Renal pelvis (tissue), 4 donors: Measurements from ENCODE around the gene LRGUK. TPM values are rescaled to one million over a fixed set of nuclear protein-coding genes. Genes with fewer than 3 reads are reported as not detected.

Experiments used
- DNase-seq: peaks from one replicate; pipeline ENCODE4 v3.0.0-alpha.2; 2013
- polyA plus RNA-seq, 3 donors: library from polyadenylated mRNA; unstranded; fragments of 120-200 nt; gene quantifications; one replicate each; pipeline ENCODE4 v1.2.1, GENCODE V29; 2013; ENCODE audit not compliant: insufficient read length in 3 of 3

The LRGUK gene
- polyA plus RNA-seq, 3 donors = 1.3 to 3.5 (median 2.9) TPM

DNA sequence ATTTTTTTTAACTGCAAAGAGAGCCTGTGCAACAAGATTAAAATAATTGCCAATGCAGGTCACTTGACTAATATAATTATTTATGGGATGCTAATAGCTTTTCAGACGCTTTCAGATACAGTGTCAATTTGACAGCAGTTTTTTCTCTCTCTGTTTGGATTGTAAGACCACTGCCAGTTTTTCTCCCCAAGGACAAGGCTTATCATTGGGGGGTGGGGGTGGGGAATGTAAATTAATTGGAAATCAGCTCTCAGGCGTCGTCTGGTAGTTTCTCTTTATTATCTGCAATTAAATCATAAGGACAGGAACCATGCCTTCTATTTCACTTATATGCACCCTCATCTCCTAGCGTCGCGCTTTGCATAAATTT lies 559 bp upstream of the LRGUK start:
- no peak for DNase-seq

DNA sequence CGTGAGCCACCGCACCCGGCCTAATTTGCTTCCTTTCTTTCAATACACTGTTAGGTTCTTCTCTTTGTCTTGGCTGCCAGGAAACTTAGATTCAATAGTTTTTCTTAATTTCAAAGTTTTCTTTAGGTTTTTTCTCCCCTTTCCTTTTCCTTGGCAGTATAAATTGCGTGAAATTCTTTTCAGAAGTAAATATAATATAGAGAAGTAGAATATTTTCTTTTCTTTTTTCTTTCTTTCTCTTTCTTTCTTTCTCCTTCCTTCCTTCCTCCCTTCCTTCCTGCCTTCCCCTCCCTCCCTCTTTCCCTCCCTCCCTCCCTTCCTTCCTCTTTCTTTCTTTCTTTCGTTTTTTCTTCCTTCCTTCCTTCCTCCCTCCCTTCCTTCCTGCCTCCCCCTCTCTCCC lies 1.7 kb downstream of the LRGUK start:
- no peak for DNase-seq

GRCh38 chr7:134129856-134130523 lies 2.9 kb downstream of the LRGUK start:
- no peak for DNase-seq

GRCh38 chr7:134134004-134134403 lies 6.9 kb downstream of the LRGUK start:
- no peak for DNase-seq

GRCh38 chr7:134140889-134141867 lies 14.0 kb downstream of the LRGUK start:
- DNase-seq = peak; percentile 34

GRCh38 chr7:134141868-134142264 lies 14.7 kb downstream of the LRGUK start:
- no peak for DNase-seq

DNA sequence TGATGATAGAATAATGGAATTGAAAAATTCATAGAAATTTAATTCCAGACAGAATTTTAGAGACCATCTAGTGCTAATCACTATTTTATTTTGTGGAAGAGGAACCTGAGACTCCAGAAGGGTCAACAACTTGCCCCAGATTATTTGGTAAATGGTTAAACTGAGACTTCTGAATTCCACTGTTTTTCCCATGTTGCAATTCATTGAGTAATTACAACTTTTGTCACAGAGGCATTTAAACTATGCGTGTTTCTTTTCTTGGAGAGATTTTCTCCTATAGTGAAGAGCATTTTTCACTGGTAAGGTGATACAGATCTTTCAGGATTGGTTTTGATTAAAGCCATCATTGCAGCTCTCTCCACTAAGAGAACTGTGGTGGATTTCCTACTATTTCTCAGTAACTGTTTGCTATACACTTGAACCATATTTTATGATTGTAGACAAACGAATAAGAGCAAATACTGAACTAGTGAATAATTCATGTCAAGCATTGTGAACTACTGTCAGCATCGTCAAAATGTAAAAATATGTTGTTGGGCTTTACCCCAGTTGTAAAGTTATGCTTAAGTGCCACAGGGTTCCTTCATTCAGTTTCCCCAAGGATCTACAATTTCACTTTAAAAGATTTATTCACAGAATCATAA lies 26.5 kb downstream of the LRGUK start:
- no peak for DNase-seq

- DNase-seq = no peak
Measured at GRCh38 chr7:134154581-134155130, 27.5 kb downstream of the LRGUK start.

- no peak for DNase-seq
Measured at GRCh38 chr7:134155206-134155605, 28.1 kb downstream of the LRGUK start.

DNA sequence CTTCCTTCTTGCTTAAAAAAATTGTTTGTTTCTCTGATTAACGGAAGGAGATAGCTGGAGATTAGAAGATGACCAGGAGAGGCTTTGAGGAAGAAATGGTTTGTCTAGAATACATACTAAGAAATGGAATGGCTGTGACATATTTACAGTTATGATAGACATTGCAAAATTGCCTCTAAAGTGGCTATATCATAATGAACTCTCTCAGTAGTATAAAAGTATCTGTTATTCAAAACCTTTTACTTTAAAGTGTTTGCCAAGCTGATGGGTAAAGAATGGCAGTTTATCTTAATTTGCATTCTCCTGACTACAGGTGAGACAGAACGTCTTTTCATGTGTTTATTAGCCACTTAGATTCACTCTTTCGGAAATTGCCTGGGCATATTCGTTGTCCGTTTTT lies 28.7 kb downstream of the LRGUK start:
- no peak for DNase-seq

- no peak for DNase-seq
Measured at GRCh38 chr7:134165252-134165651, 38.1 kb downstream of the LRGUK start.

DNA sequence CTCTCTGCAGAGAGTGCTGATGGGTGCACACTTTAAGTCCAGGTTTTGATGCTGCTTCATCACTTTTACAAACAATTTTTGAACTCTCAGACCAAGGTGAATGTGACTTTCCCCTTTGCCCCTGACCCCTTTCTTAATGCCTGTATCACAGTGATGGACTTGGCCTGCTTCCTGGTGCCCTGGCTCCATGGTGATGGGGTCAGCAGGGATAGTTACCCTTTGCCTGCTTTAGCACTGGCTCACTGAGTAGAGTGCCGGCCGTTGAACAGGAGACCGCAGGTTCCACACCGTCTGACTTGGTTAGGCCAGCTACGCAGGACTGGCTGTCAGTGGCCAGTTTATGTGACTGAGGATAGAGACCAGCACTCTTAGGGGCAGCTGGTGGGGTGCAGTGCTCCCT lies 40.1 kb downstream of the LRGUK start:
- no peak for DNase-seq

- DNase-seq = no peak
Measured at GRCh38 chr7:134167841-134168240, 40.7 kb downstream of the LRGUK start.

DNA sequence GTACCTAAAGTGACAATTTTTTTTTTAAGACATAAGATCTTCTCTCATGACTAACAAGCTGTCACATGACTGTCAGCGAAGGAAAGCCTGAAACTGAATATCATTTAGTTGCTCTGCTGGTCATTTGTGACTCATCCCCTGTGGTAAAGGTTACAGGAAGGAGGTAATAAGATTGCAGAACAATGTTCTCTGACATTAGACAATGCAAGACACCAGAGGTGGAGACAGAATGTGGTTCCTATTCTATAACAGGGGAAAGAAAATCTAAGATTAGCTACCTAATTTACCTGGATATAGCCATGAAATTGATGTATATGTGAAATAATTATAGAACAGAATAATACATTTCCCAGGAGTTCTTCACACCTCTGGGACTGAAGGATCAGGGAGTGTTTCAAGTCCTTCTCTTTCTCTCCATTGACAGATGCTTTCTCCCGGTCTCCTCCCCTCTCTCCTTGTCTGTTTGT lies 47.7 kb downstream of the LRGUK start:
- DNase-seq = peak; percentile 9

GRCh38 chr7:134175334-134176036 lies 48.3 kb downstream of the LRGUK start:
- DNase-seq = no peak

GRCh38 chr7:134176037-134176350 lies 48.9 kb downstream of the LRGUK start:
- DNase-seq = no peak

DNA sequence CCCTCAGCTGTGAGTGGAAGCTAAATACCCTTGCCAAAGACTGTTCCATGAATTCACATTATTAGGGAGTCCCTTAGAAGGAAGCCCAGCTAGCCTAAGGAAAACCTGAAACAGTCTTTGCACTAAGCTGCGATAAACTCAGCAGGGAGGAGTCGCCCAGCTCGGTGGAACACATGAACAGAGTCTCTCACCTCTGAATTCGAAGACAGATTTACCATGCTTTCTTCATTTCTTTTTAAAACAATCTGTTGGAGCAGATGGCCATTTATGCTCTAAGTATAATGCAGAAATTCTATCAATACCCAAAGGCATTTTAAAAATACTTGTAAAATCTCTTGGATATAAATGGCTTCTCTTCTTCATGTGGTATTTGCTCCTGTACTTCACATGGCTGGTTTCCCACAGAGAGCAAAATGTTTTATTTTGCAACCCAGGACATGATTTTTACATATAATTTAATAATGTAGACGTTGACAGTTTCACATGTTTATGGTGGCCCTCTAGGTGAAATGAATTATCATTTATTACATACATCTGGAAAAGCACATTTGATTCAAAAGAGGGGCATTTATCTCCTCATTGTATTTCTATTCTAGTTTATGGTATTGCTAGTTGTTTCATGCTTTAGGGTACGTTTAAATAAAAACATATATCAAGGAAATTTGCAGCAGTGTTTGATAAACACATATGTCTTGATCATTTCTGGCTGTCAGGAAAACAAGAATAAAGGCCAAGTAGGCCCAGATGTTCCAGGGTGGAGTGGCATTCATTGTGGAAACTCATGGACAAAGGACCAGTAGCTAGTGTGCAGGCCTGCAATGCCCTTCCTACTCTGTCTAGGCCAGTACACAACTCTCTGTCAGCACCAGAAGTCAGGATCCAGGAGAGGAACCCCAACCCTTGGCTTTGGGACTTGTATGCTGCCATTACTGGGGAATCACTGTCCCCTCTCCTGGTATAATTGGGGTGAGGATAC lies 52.2 kb downstream of the LRGUK start:
- DNase-seq = no peak

- DNase-seq = no peak
Measured at GRCh38 chr7:134180376-134180775, 53.2 kb downstream of the LRGUK start.

DNA sequence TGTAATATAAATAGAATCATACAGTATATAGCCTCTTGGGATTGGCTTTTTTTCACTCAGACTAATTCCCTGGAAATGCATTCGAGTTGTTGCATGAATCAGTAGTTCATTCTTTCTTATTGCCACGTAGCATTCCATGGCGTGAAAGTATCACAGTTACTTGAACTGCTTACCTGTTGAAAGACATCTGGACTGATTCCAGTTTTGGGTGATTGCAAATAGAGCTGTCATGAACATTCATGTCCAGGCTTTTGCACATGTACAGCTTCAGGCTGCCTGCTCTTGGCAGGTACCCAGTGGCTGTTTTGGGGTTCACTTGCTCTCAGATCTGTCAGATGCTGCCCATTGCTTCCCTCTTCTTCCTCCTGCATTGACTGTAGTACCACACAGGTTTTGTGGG lies 54.9 kb downstream of the LRGUK start:
- DNase-seq = no peak

GRCh38 chr7:134184767-134185166 lies 57.6 kb downstream of the LRGUK start:
- no peak for DNase-seq

DNA sequence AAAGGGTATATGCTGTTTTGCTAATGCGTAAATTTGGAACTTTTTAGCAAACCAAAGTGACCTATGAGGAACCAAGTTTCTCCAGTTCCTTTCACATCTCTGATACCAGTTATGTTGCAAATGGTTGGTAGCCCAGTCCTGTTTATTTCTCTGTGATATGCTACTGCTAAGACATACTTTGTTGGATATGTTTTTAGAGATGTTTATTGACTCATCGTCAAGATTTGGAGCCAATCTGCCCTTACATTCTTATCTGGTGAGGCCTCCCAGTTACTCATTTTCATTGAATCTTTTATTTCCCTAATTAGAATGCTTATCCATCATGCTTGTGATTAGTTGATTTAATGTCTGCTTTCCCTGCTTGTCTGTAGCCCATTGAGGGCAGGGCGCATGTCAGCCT lies 58.9 kb downstream of the LRGUK start:
- no peak for DNase-seq
